ENCODE data around the gene ATG4A.

ATG4A gene

DNA sequence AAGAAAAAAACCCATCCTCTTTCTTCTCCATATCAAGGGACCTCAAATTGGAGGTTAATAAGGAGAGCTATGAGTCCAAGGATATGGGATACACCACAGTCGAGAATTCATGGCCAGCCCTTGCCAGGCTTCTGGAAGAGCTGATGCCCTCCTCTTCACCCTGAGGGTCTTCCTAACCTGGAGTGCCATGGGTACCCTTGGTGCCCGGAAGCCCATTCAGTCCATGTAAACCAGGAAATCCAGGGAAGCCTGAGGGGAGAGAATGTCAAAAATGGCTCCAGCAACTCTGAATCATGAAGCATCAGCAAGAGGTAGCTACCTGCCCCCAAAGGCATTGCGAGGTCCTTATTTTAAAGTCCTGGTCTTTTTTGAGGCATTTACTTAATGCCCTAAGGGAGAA is 78.2 kb downstream of the ATG4A start:
- DNase-seq = no peak

DNA sequence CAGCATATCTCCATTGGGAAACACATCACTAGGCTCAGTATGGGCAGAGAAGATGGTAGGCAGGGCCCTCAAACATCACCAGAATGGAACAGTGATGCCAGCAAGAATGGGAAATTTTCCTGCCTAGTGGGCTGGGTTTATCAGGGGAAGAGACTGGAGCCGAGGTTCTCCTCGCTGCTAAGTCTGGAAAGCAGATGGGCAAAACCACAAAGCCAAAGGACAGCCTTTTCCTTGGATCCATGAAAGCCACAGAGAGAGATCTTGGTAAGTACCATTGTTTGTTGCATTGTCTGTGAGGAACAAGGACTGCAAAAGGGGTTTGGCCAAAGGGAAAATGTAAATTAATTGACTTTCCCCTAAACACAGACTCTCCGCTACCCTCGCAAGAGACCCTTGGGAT is 80.1 kb downstream of the ATG4A start:
- no peak for DNase-seq

DNA sequence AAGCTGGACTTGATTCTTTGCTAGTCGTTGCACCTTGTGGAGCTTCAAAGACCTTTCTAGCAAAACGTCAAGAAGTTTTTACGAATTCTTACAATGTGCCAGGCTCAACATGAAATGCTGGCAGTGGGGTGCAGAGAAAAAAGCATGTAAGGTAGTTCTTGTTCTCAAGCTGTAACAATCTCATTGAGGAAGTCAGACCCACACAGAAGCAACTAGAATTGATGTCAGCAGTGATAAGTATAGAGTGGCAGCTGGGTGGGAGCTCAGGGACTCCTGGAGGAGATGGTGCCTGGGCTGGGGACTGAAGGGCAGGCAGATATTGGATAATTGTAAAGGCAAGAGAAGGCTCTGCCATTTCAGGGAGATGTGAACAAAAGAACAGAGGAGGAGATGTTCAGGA is 82.3 kb downstream of the ATG4A start:
- no peak for DNase-seq

DNA sequence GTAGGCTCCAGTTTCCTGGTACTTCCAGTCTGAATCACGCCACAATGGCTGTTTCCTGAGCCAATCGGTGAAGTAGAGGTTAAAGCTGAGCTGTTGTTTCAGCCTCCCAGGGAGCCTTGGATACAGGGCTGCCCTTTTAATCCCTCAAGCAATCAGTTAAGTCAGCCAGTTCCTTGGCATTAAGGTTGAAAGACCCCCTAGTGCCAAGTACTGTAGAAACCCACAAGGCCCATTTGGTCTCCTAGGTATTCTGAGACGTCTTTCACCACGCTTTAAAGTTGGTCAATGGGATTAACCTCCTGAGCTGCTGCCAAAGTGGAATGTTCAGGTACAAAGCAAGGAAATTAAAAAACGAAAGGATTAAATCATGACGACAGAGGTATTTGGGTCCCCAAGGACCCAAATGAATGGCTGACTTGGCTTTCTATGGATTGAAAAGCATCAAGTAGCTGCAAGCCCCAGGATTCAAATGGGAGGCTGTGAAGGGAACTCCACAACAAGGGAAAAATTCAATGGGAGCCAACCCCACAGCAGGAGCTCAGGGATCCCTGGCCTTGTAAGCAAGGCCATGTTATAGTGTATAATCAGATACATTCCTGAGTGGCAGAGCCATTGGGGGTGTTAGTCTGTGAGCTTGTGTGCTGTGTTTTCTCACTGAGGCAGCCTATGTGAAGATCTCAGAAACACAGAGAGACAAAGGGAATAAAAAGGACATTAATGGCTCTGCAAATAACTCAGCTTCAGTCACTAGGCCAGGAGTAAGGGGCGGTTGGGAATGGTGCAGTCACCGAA is 86.0 kb downstream of the ATG4A start:
- no peak for DNase-seq

DNA sequence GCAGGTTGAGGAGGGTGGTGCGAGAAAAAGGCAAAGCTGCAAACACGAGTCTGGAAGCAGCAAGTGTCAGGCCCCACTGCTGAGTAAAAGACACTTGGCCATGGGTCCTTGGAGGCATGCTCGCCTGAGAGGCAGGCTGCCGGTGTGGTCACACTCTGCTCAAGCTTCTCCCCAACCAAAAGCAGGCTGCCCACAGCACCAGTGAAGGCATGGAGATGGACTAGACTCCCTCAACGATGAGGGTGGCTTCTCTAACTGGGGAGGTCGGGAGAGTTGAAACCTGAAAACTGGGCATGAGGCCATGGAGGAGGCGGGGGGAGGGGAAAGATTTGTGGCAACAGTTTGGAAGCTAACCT is 86.5 kb downstream of the ATG4A start:
- no peak for DNase-seq

DNA sequence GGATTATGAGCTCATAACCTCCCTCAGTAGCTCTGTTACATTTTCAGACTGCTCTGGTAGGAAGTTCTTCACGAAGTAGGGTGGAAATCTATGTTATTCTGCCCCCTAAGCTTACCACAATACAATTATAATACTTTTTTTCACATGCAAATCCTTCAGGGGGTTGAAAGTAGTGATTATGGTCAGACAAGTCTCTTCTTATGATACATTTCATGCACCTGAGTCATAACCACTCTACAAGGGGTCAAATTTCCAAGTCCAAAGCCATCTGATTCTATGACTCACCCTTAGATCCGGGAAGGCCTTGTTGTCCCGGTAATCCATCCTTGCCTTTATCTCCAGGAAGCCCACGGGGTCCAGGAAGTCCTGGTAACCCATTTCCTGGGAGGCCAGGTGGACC is 95.2 kb downstream of the ATG4A start:
- DNase-seq = no peak

DNA sequence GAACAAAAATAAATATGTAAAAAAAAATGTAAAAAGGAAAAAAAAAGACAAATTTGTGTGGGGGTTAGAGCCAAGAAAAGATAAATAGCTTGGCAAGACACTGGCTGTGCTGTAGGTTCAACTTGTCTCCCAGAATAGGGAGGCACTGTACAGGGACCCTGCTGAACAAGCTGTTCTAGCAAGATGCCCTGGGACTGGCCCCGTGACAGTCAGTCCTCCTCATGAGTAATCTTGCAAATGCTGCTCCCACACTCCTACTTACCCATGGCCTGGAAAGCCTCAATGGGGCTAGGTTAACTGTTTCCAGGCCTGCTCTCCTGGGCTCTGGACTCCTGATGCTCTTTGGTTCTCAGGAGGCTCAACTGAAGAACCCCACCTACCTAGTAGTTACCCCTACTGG is 106.8 kb downstream of the ATG4A start:
- no peak for DNase-seq

DNA sequence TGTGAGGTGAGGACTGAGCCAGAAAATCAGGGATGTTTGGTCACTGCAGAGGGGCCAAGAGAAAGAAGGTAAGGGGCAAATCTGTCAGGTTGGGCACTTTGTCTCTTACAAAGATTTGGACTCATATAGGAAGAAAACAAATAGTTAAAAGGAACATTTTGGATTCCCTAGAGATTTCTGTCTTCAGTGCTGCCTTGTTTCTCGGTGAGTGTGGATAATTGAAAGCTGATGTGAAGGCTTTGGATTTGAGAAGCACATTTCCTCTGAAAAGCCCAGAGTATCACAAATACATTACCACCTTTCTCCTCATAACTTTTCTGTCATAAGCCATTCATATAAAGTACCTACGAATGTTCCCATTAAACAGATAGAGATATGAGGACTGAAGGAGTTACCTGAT is 107.5 kb downstream of the ATG4A start:
- no peak for DNase-seq

DNA sequence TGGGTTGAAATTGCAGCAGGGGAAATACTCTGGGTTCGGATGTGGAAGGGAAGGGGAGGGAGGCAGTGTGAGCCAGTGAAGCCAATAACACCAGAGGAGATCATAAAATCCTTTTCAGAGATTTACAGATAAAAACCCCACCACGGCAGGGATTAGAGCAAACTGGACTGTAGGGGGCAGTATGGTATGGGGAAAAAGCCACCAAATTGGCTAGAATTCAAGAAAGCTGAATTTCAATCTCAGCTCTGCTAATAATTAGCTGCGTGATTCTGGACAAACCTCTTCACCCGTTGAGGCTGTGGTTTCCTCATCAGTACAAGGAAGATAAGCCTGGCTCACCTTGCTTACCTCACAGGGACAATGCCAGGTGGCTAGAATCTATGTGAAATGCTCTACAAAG is 108.1 kb downstream of the ATG4A start:
- peak; percentile 47 for DNase-seq

DNA sequence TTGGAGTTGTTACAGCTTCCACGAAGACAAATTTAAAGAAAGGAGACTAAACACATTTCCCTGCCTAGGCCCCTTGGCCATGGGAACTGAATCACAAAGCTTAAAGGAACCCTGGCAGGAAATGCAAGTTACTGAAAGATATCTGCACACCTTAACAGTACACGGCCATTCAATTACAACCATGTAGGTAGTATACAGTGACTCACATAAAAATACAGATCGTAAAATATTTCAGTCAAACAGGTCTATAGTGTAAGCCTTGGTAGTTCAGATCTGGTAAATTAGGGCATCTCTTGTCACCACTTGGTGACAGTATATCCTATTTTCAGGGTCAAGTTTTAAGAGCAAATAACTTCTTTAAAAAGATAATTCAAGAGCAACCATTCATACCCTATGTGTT is 112.0 kb downstream of the ATG4A start:
- no peak for DNase-seq

Measured in NCI-H1092 (cell line).